ENCODE data around the gene KIF20B.
"Not testable (repeated sequence)": the region's sequence is repeated elsewhere in the genome, so short reads cannot be mapped to it uniquely, and the experiment has no call there.

GRCh38 chr10:89763671-89764070 lies 62.3 kb downstream of the KIF20B start:
- TF ChIP-seq CTCF (optimal IDR thresholded peaks at IDR 0.05 in 1 of 3, IDR thresholded peaks at IDR 0.05 in 1 of 3, conservative IDR thresholded peaks at IDR 0.05 in 1 of 3; ENCODE audit: extremely low read depth in 1 of 3, insufficient read depth in 2 of 3, low read length in 3 of 3); EZH2 (IDR thresholded peaks at IDR 0.05; ENCODE audit: low read length): not testable (repeated sequence)

Data from keratinocyte (primary cell).